GM19452 (cell line): ENCODE measurements around the gene ADCK2.
"Not testable (repeated sequence)": the region's sequence is repeated elsewhere in the genome, so short reads cannot be mapped to it uniquely, and the experiment has no call there.

ENCODE experiments used
- ATAC-seq: cut with Tn5 transposase; IDR thresholded peaks from one replicate; pipeline ENCODE4 v1.9.1; 2021; ENCODE audit not compliant: unreplicated experiment

ADCK2 gene

DNA sequence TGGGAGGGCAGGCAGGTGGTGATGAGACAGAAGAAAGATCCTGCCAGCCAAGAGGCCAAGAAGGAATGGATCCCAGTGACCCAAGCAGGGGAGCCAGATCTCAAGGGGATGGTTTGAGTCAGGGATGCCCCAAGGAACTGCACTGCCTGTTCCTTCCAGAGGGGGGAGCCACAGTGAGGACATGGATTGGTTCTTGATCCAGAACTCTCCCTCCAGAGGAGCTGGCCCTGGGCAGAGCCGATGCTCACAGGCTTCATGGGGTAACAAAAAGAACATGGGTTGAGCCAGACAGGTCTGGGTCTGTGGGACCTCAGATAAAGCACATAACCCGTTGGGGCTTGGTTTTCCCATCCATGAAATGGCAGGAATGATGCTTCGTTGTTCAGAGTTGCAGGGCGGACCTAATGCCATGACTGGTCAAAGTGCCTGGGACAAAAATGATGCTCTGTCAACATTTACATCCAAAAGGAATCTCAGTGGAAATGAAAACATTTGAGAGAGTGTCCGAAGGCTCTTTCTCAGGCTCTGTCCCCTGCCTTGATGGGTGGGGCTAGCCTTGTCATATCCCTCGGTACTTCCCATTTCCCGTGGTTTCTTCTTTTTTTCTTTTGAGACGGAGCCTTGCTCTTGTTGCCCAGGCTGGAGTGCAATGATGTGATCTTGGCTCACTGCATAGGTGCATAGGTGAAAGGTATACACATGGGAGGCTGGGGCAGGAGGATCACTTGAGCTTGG, 27.4 kb upstream of the ADCK2 start:
- no peak for ATAC-seq

GRCh38 chr7:140646931-140647647, 25.7 kb upstream of the ADCK2 start:
- peak; percentile 84 for ATAC-seq

DNA sequence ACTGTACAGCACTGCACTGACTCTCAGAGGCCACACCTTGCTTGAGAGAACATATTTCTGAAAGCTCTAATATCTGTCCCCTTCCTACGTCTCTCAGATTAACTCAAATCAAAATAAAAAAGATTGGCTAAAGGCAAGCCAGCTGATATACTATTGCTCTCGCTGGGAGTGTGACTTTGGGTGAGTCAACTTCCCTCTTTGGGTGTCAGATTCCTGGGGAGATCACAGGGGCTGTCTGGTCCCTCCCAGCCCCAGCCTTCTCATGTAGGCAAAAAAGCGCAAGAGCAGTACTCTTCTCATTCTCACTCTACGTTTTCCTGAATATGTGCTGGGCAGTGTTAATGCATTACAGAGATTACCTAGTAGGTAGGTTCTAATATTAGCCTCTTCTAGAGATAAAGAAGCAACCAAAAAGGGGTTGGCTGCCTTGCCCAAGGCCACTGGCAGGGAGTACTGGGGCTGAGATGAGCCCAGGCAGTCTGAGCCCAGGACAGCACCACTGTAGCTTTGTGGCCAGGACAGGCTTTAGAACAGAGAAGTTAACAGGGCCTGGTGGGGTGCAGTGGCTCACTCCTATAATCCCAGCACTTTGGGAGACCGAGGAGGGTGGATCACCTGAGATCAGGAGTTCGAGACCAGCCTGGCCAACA, 23.1 kb upstream of the ADCK2 start:
- no peak for ATAC-seq

DNA sequence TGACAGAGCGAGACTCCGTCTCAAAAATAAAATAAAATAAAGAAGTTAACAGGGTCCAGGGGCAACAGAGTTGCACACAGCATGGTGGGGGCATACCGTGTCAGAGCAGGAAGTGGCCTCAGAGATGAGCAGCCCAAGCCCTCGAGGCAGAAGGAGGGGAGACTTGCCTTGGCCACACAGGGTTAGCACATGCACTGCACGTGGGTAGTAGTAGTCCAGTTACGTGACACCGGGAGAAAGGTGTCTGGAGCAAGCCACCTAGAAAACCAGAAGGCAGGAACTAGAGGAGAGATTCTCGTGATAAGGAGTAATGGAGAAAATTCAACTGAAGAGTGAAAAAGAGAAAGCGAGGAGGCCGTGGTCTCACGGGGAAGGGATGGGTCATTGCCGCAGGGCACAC, 22.4 kb upstream of the ADCK2 start:
- ATAC-seq, result no peak

DNA sequence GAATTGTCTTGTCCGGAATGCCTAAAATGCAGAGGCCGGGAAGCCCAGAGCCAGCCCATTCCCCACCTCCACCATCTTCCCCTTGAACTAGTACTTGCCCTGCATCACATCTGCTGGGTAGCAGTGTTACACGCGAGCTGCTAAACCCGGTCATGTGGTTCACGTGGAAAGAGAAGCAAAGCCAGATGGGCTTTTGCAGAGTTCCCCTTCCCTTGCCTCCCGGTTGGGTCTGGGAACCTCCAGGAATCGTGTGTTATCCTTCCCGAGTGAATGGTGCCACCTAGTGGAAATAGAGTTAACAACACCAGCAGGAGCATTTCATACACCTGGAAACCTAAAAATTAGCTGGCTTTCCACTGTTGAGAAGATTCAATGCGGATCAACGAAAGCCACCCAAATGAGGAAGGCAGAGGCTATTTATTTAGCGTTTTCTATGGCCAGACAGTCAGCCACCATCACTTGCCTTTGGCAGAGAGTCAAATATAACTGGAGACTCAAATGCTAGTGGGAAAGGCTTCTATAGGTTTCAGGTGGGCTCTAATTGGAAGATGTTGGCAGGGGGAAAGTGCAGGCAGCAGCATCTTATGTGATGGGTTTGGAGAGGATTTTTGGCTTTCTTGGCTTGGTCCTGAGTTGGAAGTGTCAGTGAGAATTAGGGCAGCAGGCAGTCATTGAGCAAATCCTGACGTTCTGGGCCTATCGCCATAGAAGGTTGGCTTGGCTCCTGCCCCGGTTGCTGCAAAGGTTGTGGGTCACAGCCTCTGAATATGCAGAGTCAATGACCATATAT, 19.2 kb upstream of the ADCK2 start:
- no peak for ATAC-seq

DNA sequence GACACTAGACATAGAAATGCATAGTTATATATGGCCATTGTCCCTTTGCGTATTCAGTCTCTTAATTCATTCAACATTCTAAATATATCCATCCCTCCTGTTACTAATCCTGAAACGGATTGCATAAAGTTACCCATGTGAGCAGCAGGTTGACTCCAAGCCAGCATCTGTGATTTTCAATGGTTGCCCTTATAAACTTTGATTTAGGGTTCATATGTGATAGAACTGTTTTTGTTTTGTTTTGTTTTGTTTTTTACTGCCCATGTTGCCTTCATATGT, 18.7 kb upstream of the ADCK2 start:
- no peak for ATAC-seq

DNA sequence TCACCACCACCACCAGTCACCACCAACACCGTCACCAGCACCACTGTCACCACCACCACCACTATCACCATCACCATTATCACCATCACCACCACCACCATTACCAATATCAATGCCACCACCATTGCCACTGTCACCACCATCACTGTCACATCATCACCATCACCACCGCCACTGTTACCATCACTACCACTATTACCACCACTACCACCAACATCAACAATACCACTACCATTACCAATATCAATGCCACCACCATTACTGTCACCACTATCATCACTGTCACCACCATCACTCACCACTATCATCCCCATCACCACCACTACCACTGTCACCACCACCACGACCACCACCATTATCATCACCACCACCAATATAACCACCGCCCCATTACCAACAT, 18.1 kb upstream of the ADCK2 start:
- ATAC-seq, result no peak

- ATAC-seq, result no peak
Observed at GRCh38 chr7:140655511-140656408, 17.0 kb upstream of the ADCK2 start.

DNA sequence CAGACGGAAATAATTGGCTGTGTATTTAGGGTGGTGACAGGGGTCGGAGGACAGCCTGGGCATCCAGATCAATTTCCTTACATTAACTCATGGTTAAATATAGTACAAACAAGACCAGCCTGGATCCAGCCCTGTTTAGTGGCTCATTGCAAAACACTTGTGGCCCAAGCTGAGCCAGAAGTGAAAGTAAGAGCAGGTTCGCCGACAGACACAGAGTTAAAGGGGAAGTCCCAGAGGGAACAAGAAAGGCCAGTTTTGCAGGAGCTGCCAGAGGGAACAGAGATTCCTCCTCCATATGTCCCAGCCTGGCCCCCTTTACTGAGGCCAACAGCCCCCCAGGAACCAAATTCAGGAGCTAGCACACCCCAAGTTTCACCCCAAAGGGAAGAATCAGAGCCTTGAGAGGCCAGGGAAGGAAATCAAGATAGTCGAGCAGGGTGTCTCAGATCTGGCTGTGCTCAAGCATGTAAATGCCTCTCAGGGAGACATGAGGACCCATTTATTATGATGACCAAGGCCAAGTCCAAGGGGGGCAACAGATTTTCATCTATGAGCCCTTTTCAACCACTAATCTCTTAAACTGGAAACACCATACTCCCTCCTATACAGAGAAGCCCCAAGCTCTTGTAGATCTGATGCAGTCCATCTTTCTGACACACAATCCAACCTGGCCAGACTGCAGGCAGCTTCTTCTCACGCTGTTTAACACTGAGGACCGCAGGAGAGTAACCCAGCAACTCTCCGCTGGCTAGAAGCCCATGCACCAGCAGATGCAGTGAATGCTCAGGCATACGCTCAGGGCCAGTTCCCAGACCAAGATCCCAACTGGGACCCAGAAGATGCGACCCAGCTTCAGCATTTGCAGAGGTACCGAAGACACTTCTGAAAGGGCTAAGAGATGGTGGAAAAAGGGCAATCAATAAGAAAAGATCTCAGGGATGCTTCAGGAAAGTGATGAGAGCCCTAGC, 15.9 kb upstream of the ADCK2 start:
- ATAC-seq, result peak; percentile 91

DNA sequence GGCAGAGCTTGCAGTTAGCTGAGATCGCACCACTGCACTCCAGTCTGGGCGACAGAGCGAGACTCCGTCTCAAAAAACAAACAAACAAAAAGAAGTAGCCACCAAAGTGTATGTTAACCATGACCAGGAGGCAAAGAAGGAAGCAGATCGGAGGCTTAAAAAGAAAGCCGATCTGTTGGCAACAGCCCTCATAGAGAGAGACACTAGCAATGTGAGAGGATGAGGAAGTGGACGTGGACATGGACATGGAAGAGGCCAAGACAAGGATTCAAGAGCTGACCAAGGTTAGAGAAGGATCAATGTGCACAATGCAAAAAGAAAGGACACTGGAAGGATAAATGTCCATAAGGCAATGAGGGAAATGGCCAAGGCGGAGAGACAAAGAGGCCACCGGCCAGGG, 14.9 kb upstream of the ADCK2 start:
- no peak for ATAC-seq

DNA sequence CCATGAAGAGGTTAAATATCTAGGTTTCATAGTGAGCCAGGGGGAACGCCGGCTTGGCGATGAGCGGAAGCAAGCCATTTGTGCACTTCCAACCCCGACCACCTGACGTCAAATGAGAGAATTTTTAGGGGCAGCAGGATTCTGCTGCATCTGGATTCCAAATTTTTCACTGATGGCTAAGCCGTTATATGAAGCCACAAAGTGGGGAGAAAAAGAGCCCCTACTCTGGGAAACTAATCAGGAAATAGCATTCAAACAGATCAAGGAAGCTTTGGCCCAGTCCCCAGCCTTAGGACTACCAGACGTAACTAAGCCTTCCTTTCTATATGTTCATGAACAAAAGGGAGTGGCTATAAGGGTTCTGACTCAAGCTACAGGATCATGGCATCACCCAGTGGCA, 12.9 kb upstream of the ADCK2 start:
- ATAC-seq, result no peak

GRCh38 chr7:140661124-140661523, 11.6 kb upstream of the ADCK2 start:
- ATAC-seq, result no peak

DNA sequence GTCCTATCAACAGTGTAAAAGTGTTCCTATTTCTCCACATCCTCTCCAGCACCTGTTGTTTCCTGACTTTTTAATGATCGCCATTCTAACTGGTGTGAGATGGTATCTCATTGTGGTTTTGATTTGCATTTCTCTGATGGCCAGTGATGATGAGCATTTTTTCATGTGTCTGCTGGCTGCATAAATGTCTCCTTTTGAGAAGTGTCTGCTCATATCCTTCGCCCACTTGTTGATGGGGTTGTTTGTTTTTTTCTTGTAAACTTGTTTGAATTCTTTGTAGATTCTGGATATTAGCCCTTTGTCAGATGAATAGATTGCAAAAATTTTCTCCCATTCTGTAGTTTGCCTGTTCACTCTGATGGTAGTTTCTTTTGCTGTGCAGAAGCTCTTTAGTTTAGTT, 9.8 kb upstream of the ADCK2 start:
- not testable (repeated sequence) for ATAC-seq

DNA sequence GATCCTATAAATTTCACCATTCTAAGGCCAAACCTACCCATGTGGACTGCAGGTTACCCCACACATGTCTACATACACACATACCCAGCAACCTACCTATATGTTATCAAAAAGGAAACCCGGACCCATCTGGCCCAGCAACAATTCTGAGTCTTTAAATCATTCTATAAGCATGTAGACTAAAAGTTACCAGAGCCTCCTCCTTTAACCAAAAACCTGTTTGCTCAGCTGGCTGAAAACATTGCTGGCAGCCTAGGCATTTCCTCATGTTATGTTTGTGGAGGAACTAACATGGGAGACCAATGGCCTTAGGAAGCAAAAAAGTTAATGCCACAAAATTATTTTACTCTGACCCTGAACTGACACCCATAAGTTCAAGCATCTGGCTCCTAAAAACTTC, 5.3 kb upstream of the ADCK2 start:
- no peak for ATAC-seq

DNA sequence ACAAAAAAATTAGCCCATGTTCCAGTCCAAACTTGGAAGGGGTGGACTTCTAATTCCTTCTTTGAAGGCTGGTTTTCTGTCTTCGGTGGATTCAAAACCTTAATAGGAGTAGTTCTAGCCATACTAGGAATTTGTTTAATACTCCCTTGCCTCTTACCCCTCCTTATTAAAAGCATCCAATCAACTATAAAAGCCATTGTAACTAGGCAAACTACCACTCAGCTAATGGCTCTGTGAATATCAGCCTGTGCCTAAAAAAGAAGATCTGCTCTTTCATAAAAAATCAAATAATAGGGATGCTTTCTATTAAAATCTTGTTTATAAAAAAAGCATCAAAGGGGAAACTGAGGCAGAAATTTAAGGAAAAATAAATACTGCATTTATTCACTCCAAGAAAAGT, 4.1 kb upstream of the ADCK2 start:
- no peak for ATAC-seq

DNA sequence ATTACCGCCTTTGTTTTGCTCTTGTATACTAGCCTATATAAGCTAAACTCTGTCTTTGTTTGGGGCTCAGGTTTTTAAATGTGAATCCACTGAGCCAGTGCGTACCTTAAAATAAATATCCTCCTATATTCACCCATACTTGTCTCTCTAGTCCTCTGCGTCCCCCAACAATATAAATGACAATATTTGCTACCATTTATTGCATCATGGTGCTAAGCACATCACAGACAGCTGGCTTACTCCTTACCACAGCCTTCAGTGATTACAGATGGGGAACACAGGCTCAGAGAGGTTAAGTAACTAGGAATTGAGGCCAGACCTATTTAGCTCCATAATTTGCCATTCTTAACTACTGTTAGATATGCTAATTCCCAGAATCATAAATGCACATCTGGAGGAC, 3.4 kb upstream of the ADCK2 start:
- ATAC-seq, result no peak

DNA sequence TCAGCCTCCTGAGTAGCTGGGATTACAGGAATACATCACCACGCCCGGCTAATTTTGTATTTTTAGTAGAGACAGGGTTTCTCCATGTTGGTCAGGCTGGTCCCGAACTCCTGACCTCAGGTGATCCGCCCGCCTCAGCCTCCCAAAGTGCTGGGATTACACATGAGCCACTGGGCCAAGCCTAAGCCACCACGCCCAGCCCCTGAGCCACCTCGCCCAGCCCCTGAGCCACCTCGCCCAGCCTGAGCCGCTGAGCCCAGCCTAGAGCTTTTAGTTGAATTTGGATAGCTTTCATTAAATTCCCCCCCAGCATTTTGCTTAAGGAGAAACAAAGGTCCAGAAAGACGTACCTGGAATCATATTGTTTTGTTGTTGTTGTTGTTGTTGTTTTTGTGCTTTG, 2.9 kb upstream of the ADCK2 start:
- ATAC-seq, result not testable (repeated sequence)

- no peak for ATAC-seq
Observed at GRCh38 chr7:140670343-140670935, 2.3 kb upstream of the ADCK2 start.

- no peak for ATAC-seq
Observed at GRCh38 chr7:140671966-140672365, 779 bp upstream of the ADCK2 start.
